Measurements from ENCODE around the gene SH3RF3.

SH3RF3 gene

GRCh38 chr2:109195193-109196045, 66.4 kb downstream of the SH3RF3 start:
- no peak overlapping the region for H3K4me3 ChIP-seq (replicated peaks; ENCODE audit: low read depth, low read length)
- H3K36me3 ChIP-seq (ENCODE audit: control insufficient read depth, insufficient read depth, low read length): no peaks in the 10 kb centered on the region
- H3K27me3 ChIP-seq (replicated peaks; ENCODE audit: control insufficient read depth, insufficient read depth, low read length): peaks cover 1% of the 10 kb centered on the region
- no peak for TF ChIP-seq CTCF (IDR thresholded peaks at IDR 0.05; ENCODE audit: insufficient read depth, low read length, poor library complexity, severe bottlenecking)
- no peak for DNase-seq (ENCODE audit: extremely low read depth, insufficient read length)

- H3K4me3 ChIP-seq (replicated peaks; ENCODE audit: low read depth, low read length): no peak overlapping the region
Measured at GRCh38 chr2:109196081-109196875, 67.3 kb downstream of the SH3RF3 start.

GRCh38 chr2:109197491-109198418, 68.8 kb downstream of the SH3RF3 start:
- peaks cover 1% of the 10 kb centered on the region for H3K27me3 ChIP-seq (replicated peaks; ENCODE audit: control insufficient read depth, insufficient read depth, low read length)
- H3K4me3 ChIP-seq (replicated peaks; ENCODE audit: low read depth, low read length): no peak overlapping the region
- TF ChIP-seq CTCF (IDR thresholded peaks at IDR 0.05; ENCODE audit: insufficient read depth, low read length, poor library complexity, severe bottlenecking): no peak
- DNase-seq (ENCODE audit: extremely low read depth, insufficient read length): no peak
- no peaks in the 10 kb centered on the region for H3K36me3 ChIP-seq (ENCODE audit: control insufficient read depth, insufficient read depth, low read length)

More at GRCh38 chr2:109196081-109196875, 67.3 kb downstream of the SH3RF3 start:
- Histone ChIP-seq H3K36me3 (ENCODE audit: control insufficient read depth, insufficient read depth, low read length) (no peaks in the 10 kb centered on the region), H3K27me3 (replicated peaks; ENCODE audit: control insufficient read depth, insufficient read depth, low read length) (peaks cover 1% of the 10 kb centered on the region)
- no peak for TF ChIP-seq CTCF (IDR thresholded peaks at IDR 0.05; ENCODE audit: insufficient read depth, low read length, poor library complexity, severe bottlenecking)
- no peak for DNase-seq (ENCODE audit: extremely low read depth, insufficient read length)

GRCh38 chr2:109199790-109200189, 70.8 kb downstream of the SH3RF3 start:
- DNase-seq (ENCODE audit: extremely low read depth, insufficient read length): no peak
- H3K36me3 ChIP-seq (ENCODE audit: control insufficient read depth, insufficient read depth, low read length): no peaks in the 10 kb centered on the region
- peaks cover 2% of the 10 kb centered on the region for H3K27me3 ChIP-seq (replicated peaks; ENCODE audit: control insufficient read depth, insufficient read depth, low read length)
- no peak overlapping the region for H3K4me3 ChIP-seq (replicated peaks; ENCODE audit: low read depth, low read length)
- no peak for TF ChIP-seq CTCF (IDR thresholded peaks at IDR 0.05; ENCODE audit: insufficient read depth, low read length, poor library complexity, severe bottlenecking)
